SW480 (cell line): ENCODE data around the gene BACE2.
"Not testable (repeated sequence)": the region's sequence is repeated elsewhere in the genome, so short reads cannot be mapped to it uniquely, and the experiment has no call there.

Experiments
- DNase-seq: peaks from one replicate; pipeline ENCODE4 v3.0.0-alpha.2; 2016; ENCODE audit warnings: low spot score

Gene BACE2

DNA sequence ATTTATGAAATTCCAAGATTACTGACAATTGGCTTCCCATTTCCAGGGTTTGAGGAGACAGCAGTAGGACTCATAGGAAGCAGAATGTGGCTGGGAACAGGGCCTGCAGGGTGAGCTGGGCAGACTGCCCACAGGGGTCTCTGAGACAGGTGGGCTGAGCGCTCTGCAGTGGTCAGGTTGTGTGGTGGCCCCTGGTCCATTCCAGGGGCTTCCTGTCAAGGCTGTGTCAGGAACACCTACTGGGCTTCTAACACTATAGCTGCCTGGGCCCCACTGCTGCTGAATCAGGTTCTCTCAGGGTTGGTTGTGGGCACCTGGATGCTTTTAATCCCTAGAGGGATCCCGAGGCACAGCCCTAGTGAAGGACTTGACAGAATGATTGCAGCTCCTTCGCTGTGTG is 72.1 kb downstream of the BACE2 start:
- DNase-seq, result no peak

DNA sequence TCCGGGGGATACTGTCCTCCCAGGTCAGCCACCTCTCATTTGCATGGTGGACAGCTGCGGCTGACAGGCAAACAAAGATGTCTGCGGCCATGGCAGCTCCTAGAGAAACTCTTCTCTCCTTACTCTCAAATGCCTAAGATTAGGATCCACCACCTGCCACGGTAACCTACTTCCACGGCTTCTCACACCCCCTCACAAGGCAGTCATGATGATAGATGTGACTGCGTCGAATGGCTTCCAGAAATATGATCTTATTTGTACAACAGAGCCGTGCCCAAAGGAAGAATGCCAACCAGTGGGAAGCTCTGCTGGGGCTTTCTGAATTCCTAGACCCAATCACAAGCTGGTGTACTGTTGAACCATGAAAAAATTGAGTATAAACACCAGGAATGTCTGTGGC is 73.4 kb downstream of the BACE2 start:
- DNase-seq, result no peak

GRCh38 chr21:41242238-41242829 is 74.4 kb downstream of the BACE2 start:
- no peak for DNase-seq

DNA sequence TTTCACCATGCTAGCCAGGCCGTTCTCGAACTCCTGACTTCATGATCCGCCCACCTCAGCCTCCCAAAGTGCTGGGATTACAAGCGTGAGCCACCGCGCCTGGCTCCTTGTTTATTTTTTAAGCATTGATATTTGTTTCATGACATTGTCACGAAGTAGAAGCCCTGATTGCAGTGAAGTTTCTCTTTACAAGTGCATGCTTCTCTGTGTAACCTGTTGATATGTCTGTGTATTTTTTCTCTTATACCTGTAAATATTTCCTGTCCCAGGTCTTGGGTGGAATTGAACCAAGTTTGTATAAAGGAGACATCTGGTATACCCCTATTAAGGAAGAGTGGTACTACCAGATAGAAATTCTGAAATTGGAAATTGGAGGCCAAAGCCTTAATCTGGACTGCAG is 75.1 kb downstream of the BACE2 start:
- no peak for DNase-seq

GRCh38 chr21:41244266-41244880 is 76.4 kb downstream of the BACE2 start:
- DNase-seq, result not testable (repeated sequence)

- DNase-seq, result no peak
Observed at GRCh38 chr21:41245509-41246135, 77.7 kb downstream of the BACE2 start.

DNA sequence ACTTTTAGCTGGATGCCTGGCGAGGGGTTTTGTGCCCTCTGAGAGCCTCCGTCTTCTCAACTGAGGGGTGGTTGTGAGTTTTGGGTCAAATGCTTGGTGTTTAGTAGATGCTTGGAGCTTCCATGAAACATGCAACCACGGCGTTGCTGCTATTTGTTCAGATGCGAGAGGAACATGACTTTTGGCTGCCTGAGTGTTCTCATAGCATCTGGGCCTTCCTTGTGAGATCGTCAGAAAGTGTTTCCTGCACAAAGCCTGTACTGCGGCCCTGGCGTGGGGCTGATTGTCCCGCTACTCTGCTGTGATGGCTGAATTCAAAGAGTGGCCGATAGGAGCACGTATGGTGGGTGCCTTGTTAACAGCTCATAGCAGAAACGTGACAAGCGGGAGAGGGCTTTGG is 78.8 kb downstream of the BACE2 start:
- no peak for DNase-seq

GRCh38 chr21:41247561-41248545 is 79.9 kb downstream of the BACE2 start:
- DNase-seq, result no peak

GRCh38 chr21:41249476-41249875 is 81.5 kb downstream of the BACE2 start:
- DNase-seq, result no peak

- DNase-seq, result no peak
Observed at GRCh38 chr21:41250519-41250918, 82.6 kb downstream of the BACE2 start.

GRCh38 chr21:41251961-41252642 is 84.1 kb downstream of the BACE2 start:
- peak; percentile 2 for DNase-seq

- DNase-seq, result no peak
Observed at GRCh38 chr21:41254090-41254700, 86.2 kb downstream of the BACE2 start.

GRCh38 chr21:41255190-41255589 is 87.2 kb downstream of the BACE2 start:
- DNase-seq, result no peak

DNA sequence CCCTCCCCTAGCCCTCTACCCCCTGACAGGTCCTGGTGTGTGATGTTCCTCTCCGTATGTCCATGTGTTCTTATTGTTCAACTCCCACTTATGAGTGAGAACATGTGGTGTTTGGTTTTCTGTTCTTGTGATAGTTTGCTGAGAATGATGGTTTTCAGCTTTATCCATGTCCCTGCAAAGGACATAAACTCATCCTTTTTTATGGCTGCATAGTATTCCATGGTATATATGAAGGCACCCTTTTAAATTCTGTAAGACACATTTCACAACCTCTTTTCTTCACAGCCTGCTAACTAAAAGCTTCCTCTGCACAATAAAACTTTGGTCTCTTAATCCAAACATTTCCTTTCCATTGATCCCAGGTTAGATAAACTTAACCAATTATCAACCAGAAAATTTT is 88.3 kb downstream of the BACE2 start:
- DNase-seq, result not testable (repeated sequence)

DNA sequence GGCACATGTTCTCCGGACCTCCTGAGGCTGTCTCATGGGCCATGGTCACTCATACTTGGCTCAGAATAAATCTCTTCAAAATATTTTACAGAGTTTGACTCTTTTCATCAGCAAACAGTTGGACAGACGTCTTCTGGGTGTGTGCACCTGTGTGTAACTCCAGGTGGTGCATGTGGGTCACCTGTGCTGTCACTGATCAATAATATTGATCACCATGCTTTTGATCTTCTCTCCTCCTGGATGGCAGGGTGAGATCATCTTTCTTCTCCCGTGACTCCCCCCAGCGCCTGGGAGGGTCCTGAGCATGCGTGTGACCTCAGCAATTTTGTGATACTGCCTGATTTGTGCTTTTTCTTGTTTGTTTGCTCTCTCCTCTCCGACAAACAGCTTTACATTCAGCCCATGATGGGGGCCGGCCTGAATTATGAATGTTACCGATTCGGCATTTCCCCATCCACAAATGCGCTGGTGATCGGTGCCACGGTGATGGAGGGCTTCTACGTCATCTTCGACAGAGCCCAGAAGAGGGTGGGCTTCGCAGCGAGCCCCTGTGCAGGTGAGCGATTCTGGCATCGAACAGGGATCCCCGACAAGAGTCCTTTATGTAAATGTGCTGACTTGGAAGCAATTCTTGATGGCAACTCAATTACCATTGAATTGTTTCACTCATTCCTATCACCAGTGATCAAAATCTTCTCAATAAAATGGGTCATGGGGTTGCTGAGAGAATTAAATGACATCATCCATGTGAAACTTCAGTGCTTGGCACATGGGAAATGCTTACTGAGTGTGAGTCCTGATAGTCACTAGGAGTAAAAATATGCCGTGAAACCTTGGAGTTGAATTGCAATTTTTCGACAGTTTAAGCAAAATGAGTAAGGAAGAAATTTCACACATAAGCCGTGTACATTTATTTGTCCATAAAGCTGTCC is 89.1 kb downstream of the BACE2 start:
- DNase-seq, result no peak

- no peak for DNase-seq
Observed at GRCh38 chr21:41258617-41259016, 90.7 kb downstream of the BACE2 start.

GRCh38 chr21:41260428-41260827 is 92.5 kb downstream of the BACE2 start:
- DNase-seq, result no peak

GRCh38 chr21:41267346-41267745 is 99.4 kb downstream of the BACE2 start:
- DNase-seq, result no peak

DNA sequence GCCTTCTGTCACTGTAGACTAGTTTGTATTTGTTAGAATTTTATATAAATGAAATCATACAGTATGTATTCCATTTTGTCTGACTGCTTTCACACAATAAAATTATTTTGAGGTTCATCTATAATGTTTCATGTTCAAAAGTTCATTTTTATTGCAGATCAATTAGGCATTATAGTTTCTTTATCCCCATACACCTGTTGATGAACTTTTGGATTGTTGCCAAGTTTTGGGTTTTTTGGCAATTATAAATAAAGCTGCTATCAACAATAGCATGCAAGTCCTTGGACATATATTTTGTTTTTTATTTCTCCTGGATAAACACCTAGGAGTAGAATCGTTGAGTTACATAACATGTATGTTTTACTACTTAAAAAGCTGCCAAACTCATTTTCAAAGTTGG is 101.6 kb downstream of the BACE2 start:
- no peak for DNase-seq

- DNase-seq, result no peak
Observed at GRCh38 chr21:41277196-41277595, 109.2 kb downstream of the BACE2 start.
